ENCODE results near the gene NOTCH2. TPM values are rescaled to one million over a fixed set of nuclear protein-coding genes. Genes with fewer than 3 reads are reported as not detected.

Gene NOTCH2
- total RNA-seq, 1 experiment from 2014 or later = 106 TPM

- no peaks in the 10 kb centered on the region; the same call in 1 of the 2 replicates for H4K20me1 ChIP-seq (ENCODE audit: insufficient read depth)
- no peak overlapping the region for H3K4me3 ChIP-seq
- no peaks in the 10 kb centered on the region for H3K4me1 ChIP-seq (replicated peaks; ENCODE audit: insufficient read depth)
- no TSS peak for BruUV-seq (replicated peaks)
- ChIA-PET POLR2A (ENCODE audit: unreplicated experiment) (no interaction called here), CTCF (no interaction called here)
- no peak overlapping the region for H3K4me2 ChIP-seq
- TF ChIP-seq, protein P1, sequence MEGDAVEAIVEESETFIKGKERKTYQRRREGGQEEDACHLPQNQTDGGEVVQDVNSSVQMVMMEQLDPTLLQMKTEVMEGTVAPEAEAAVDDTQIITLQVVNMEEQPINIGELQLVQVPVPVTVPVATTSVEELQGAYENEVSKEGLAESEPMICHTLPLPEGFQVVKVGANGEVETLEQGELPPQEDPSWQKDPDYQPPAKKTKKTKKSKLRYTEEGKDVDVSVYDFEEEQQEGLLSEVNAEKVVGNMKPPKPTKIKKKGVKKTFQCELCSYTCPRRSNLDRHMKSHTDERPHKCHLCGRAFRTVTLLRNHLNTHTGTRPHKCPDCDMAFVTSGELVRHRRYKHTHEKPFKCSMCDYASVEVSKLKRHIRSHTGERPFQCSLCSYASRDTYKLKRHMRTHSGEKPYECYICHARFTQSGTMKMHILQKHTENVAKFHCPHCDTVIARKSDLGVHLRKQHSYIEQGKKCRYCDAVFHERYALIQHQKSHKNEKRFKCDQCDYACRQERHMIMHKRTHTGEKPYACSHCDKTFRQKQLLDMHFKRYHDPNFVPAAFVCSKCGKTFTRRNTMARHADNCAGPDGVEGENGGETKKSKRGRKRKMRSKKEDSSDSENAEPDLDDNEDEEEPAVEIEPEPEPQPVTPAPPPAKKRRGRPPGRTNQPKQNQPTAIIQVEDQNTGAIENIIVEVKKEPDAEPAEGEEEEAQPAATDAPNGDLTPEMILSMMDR (conservative IDR thresholded peaks at IDR 0.05) = no peak
- no peak for TF ChIP-seq EZH2 (IDR thresholded peaks at IDR 0.05; ENCODE audit: low read depth)
- H3K27me3 ChIP-seq (ENCODE audit: insufficient read depth, low read depth) = no peaks in the 10 kb centered on the region
- no peaks in the 10 kb centered on the region for H3K79me2 ChIP-seq (ENCODE audit: low read depth)
- DNase-seq = no peak
- H3K9me3 ChIP-seq (ENCODE audit: insufficient read depth, low read depth) = no peaks in the 10 kb centered on the region
- H3F3A ChIP-seq (ENCODE audit: insufficient read depth, low read depth) = peaks cover 11% of the 10 kb centered on the region; the same call in 1 of the 2 replicates
- no peak overlapping the region for H3K27ac ChIP-seq
- no peak overlapping the region for H2AFZ ChIP-seq
- H3K9me2 ChIP-seq (ENCODE audit: insufficient read depth) = no peaks in the 10 kb centered on the region
- peaks cover 51% of the 10 kb centered on the region for H3K36me3 ChIP-seq (ENCODE audit: low read depth)
- intact Hi-C loops (cut with micrococcal nuclease; ENCODE audit: unreplicated experiment) = loop anchor here (2.0 kb wide), 1 partner anchor 15 kb away; no protein-coding TSS in a partner anchor
These were observed 116.0 kb downstream of the NOTCH2 start for GRCh38 chr1:119953266-119953998.

- no peak for TF ChIP-seq EZH2 (IDR thresholded peaks at IDR 0.05; ENCODE audit: low read depth)
- TF ChIP-seq, protein P1 (conservative IDR thresholded peaks at IDR 0.05) = no peak
- Histone ChIP-seq H3K4me3 (no peak overlapping the region), H3K27ac (no peak overlapping the region), H3K79me2 (ENCODE audit: low read depth) (no peaks in the 10 kb centered on the region), H4K20me1 (ENCODE audit: insufficient read depth) (no peaks in the 10 kb centered on the region), H3K4me1 (replicated peaks; ENCODE audit: insufficient read depth) (no peaks in the 10 kb centered on the region), H3K9me3 (ENCODE audit: insufficient read depth, low read depth) (no peaks in the 10 kb centered on the region), H2AFZ (no peak overlapping the region), H3K4me2 (no peak overlapping the region), H3F3A (ENCODE audit: insufficient read depth, low read depth) (peaks cover 11% of the 10 kb centered on the region; the same call in 1 of the 2 replicates), H3K27me3 (ENCODE audit: insufficient read depth, low read depth) (no peaks in the 10 kb centered on the region), H3K36me3 (ENCODE audit: low read depth) (peaks cover 61% of the 10 kb centered on the region), H3K9me2 (ENCODE audit: insufficient read depth) (no peaks in the 10 kb centered on the region)
- intact Hi-C loops (cut with micrococcal nuclease; ENCODE audit: unreplicated experiment) = loop anchor here (2.0 kb wide), 1 partner anchor 16 kb away; no protein-coding TSS in a partner anchor
- DNase-seq = no peak
- ChIA-PET CTCF (no interaction called here), POLR2A (ENCODE audit: unreplicated experiment) (no interaction called here)
- no TSS peak for BruUV-seq (replicated peaks)
These were observed 117.0 kb downstream of the NOTCH2 start for GRCh38 chr1:119952496-119952895.

- BruUV-seq (replicated peaks) = no TSS peak
These were observed 120.9 kb downstream of the NOTCH2 start for GRCh38 chr1:119948342-119949214.

More at GRCh38 chr1:119948342-119949214, 120.9 kb downstream of the NOTCH2 start:
- no peaks in the 10 kb centered on the region for H3K27me3 ChIP-seq (ENCODE audit: insufficient read depth, low read depth)
- POLR2A ChIA-PET (ENCODE audit: unreplicated experiment) = interaction anchor here (0.5 kb wide), 1 partner anchor 1468 kb away, joined by 6 read pairs; no protein-coding TSS in a partner anchor
- no peak overlapping the region for H3K4me2 ChIP-seq
- CTCF ChIA-PET = interaction anchor here (0.9 kb wide), 1 partner anchor 8 kb away, joined by 6 read pairs; no protein-coding TSS in a partner anchor
- no peak for TF ChIP-seq EZH2 (IDR thresholded peaks at IDR 0.05; ENCODE audit: low read depth)
- TF ChIP-seq, protein P1 (conservative IDR thresholded peaks at IDR 0.05) = peak; percentile 98
- H3K79me2 ChIP-seq (ENCODE audit: low read depth) = no peaks in the 10 kb centered on the region
- no peak overlapping the region for H3K27ac ChIP-seq
- no peaks in the 10 kb centered on the region for H3K9me3 ChIP-seq (ENCODE audit: insufficient read depth, low read depth)
- H3K4me3 ChIP-seq = no peak overlapping the region
- intact Hi-C loops (cut with micrococcal nuclease; ENCODE audit: unreplicated experiment) = loop anchor here (5.0 to 10.0 kb wide), 4 partner anchors 76 to 334 kb away; no protein-coding TSS in a partner anchor
- H3K4me1 ChIP-seq (replicated peaks; ENCODE audit: insufficient read depth) = no peaks in the 10 kb centered on the region
- no peaks in the 10 kb centered on the region for H3K9me2 ChIP-seq (ENCODE audit: insufficient read depth)
- peak; percentile 70 to 74 for DNase-seq
- peaks cover 48% of the 10 kb centered on the region for H3K36me3 ChIP-seq (ENCODE audit: low read depth)
- peaks cover 11% of the 10 kb centered on the region for H3F3A ChIP-seq (ENCODE audit: insufficient read depth, low read depth)
- no peak overlapping the region for H2AFZ ChIP-seq
- H4K20me1 ChIP-seq (ENCODE audit: insufficient read depth) = no peaks in the 10 kb centered on the region; the same call in 1 of the 2 replicates

Data from PC-9 (cell line).